Activated CD4-positive, CD25-positive, alpha-beta regulatory T cell treated with anti-CD3 and anti-CD28 coated beads, Interleukin-2, amount 50 U/mL, for 16 hours (primary cell): Measurements from ENCODE around the gene TUBB4A.
"Not testable (repeated sequence)": the region's sequence is repeated elsewhere in the genome, so short reads cannot be mapped to it uniquely, and the experiment has no call there.

Experiments used
- DNase-seq: peaks from one replicate; pipeline ENCODE4 v3.0.0-alpha.2; 2020; ENCODE audit warnings: low read depth, low spot score

TUBB4A gene

DNA sequence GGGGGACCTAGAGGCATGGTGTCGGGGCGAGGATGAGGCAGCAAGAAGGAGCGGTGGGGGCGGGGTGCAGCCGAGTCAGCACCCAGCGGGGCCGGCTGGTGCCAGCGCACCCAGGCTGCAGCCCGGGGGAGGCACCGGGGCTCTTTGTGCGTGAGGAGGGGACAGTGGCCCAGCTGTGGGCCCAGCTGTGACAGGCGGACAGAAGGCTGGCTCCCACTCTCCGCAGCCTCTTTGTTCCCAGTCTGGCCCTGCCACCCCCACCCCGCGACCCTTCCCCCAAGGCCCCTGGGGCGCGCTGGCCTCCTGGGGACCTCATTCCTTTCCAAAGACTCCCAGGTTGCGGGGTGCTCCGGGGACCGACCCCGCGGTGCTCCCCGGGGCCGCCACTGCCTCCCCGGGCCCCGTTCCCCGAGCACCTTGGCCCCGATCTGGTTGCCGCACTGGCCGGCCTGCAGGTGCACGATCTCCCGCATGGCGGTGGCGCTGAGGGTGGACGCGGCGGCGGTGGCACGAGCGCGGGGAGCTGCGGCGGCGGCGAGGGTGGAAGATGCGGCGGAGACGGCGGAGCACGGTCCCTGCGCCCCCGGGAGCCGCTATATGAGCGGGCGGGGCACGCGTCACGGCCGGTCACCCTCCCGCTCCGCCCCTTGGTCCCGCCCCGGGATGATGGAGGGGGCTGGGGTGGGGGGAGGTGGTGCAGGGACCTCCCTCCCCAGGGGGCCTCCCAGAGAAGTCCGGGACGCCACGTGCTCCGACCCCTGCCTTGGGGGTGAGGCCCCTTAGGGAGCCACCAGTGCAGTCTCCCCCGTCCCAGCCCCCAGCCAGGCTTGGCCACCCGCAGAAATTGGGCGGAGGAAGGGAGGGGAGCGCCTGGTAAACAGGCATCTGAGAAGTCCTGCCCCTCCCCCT is at the start of gene TUBB4A:
TSS of gene TUBB4A (minus strand) at position 570 of the 909 bp plus-strand sequence. CDS start at position 473, 97 bp downstream.
- no peak for DNase-seq

GRCh38 chr19:6551091-6551490 is 49.0 kb upstream of the TUBB4A start:
- no peak for DNase-seq

- not testable (repeated sequence) for DNase-seq
These were observed 48.6 kb upstream of the TUBB4A start for GRCh38 chr19:6550679-6551078.

DNA sequence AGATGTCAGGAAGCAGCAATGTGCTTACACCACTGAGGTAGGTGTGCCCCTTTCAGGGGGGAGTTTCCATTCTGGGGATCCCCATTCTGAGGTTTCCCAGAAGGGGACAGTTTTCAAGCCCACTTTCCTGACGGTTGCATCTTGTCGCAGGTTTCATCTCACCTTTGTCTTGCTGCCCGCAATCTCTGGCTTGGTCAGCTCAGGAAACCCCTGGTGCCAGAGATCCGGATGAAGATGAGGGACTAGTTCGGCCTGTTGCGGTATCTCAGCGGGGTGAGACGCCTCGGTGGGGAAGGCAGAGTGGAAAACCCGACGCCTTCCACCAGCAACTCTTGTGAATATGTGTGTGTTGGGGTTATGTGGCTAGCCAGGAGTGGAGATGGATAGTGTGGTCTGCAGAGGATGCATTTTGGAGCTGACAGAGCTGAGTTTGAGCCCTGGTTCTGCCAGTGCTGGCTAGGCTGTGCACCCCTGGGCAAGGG is 41.8 kb upstream of the TUBB4A start:
- DNase-seq: no peak

GRCh38 chr19:6540918-6541689 is 39.0 kb upstream of the TUBB4A start:
- no peak for DNase-seq

- no peak for DNase-seq
These were observed 37.4 kb upstream of the TUBB4A start for GRCh38 chr19:6539514-6539913.

DNA sequence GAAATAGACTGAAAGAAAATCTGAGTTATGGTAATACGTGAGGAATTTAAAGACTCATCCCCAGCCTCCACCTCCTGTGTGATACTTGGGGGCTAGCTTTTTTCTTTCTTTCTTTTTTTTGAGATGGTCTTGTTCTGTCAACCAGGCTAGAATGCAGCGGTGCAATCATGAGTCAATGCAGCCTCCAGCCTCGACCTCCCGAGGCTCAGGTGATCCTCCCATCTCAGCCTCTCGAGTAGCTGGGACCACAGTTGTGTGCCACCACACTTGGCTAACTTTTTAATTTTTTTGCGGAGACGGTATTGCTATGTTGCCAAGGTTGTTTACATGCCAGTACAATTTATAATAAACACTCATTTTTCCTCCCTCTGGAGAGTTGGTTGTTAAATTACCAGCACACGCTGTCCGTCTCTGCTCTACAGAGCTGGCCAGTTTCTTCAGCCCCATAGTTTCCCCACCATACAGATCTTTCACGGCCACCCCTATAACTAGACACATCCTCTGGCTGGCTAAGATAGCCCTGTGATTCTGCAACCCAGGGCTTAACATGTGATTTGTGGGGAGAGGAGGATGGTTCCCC is 33.5 kb upstream of the TUBB4A start:
- DNase-seq: no peak

DNA sequence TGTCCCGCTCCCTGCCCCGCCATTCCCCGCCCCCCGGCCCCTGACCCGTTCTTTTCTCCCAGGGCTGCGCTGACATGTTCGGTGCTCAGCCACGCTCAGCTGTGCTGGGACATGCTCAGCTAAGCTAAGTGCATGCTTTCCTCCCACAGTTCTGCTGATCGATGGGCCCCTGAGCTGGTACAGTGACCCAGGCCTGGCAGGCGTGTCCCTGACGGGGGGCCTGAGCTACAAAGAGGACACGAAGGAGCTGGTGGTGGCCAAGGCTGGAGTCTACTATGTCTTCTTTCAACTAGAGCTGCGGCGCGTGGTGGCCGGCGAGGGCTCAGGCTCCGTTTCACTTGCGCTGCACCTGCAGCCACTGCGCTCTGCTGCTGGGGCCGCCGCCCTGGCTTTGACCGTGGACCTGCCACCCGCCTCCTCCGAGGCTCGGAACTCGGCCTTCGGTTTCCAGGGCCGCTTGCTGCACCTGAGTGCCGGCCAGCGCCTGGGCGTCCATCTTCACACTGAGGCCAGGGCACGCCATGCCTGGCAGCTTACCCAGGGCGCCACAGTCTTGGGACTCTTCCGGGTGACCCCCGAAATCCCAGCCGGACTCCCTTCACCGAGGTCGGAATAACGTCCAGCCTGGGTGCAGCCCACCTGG is 32.5 kb upstream of the TUBB4A start:
- DNase-seq: no peak

GRCh38 chr19:6533746-6534418 is 31.8 kb upstream of the TUBB4A start:
- DNase-seq: no peak

DNA sequence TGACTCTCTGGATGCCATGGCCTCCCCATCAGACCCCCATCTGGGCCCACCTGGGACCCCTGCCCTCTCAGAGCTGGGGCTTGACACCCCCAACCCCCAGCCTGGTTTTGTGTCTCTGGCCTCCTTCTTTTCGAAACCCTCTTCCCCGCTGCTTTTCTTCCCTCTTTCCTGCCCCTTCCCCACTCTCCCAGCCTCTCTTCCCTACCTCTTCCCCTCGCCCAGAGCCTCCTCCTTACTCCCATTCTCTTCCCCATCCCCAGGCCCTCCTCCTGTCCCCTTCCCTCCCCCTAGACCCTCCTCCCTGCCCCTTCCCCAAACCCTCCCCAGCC is 30.9 kb upstream of the TUBB4A start:
- no peak for DNase-seq

GRCh38 chr19:6532244-6532999 is 30.3 kb upstream of the TUBB4A start:
- no peak for DNase-seq

GRCh38 chr19:6531956-6532243 is 29.8 kb upstream of the TUBB4A start:
- no peak for DNase-seq

GRCh38 chr19:6531163-6531955 is 29.2 kb upstream of the TUBB4A start:
- no peak for DNase-seq

DNA sequence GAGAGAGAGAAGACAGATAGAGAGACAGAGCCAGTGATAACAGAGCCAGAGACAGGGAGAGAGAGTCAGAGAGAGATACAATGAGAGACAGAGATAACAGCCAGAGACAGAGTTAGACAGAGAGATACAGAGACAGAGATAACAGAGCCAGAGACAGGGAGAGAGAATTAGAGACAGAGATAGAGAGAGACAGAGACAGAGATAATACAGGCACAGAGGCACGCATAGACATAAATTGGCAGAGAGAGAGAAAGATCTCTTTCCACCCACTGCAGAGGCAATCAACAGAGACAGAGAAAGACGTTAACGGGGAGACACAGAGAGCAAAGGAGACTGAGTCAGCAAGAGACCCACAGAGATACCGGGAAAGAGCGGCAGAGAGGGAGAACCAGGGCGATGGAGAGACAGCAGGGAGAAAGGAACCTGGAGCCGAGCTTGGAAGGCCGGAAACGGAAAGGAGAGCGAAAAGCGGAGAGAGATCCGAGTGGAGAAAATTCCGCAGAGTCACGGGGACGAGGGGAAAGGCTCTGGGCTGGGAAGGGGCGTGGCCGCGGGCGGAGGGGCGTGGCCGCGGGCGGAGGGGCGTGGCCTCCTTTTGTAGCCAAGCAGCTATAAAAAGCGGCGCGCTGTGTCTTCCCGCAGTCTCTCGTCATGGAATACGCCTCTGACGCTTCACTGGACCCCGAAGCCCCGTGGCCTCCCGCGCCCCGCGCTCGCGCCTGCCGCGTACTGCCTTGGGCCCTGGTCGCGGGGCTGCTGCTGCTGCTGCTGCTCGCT is 28.5 kb upstream of the TUBB4A start, which contains the start of gene TNFSF9:
TSS of gene TNFSF9 (plus strand) at position 641 of the 777 bp plus-strand sequence. CDS start at position 652, 11 bp downstream.
- peak; percentile 58 for DNase-seq

- DNase-seq: no peak
These were observed 27.9 kb upstream of the TUBB4A start for GRCh38 chr19:6529937-6530385.

- DNase-seq: no peak
These were observed 27.2 kb upstream of the TUBB4A start for GRCh38 chr19:6529351-6529750.

- no peak for DNase-seq
These were observed 26.5 kb upstream of the TUBB4A start for GRCh38 chr19:6528544-6529121.

DNA sequence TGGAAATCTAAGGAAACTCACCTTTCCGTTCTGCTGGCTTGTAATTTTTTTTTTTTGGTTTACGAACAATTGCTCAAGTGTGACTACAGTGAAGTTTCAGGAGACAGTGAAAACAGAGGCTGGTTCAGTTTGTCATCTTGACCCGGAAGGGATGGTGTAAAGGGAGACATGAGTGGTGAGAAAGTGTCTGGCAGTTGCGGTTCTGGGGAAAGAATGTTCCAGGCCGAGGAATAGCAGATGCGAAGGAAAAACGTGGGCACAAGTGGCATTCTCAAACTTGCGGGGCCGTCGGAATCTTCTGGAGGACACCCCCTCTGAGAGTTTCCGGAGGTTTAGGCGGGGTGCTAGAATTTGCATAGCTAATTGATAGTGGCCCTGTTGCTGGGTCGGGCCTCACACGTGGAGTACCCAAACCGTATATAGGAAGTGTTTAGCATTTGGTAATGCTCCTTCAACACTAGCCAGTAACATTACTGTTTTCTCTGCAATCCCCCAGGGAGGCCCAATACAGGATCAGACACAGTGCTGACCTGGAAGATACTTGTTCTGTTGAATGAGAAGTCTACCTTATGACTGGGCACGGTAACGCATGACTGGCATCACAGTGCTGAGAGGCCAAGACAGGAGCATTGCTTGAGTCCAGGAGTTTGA is 25.9 kb upstream of the TUBB4A start:
- DNase-seq: no peak
